GM23338 (cell line): ENCODE data around the gene BNIP3. TPM values are rescaled to one million over a fixed set of nuclear protein-coding genes. Genes with fewer than 3 reads are reported as not detected.

Source experiments
- ATAC-seq: fragments of 200-7000 bp; cut with Tn5 transposase; 3 replicates; pipeline ENCODE4 v1.9.1; 2020
- DNase-seq: peaks from one replicate; pipeline ENCODE4 v3.0.0-alpha.2; 2015; ENCODE audit warnings: low spot score
- H2AFZ ChIP-seq: fragments of 200-600 bp; sonication (generic); 2 replicates; pipeline ENCODE4 v1.8.0; 2016; ENCODE audit warnings: antibody characterized with exemption, mild to moderate bottlenecking, moderate library complexity
- H3F3A ChIP-seq: fragments of 200-600 bp; sonication (generic); replicated peaks from 2 replicates; pipeline ENCODE4 v1.8.0; 2017; ENCODE audit warnings: antibody characterized with exemption, mixed run types, low read depth
- H3K27ac ChIP-seq: fragments of 200-600 bp; sonication (generic); 2 replicates; pipeline ENCODE4 v1.6.1; 2016; ENCODE audit warnings: low read depth
- H3K27me3 ChIP-seq: fragments of 200-600 bp; sonication (generic); 2 replicates; pipeline ENCODE4 v1.8.0; 2016; ENCODE audit warnings: mild to moderate bottlenecking, mixed run types, moderate library complexity; ENCODE audit not compliant: insufficient read depth
- H3K36me3 ChIP-seq: fragments of 200-600 bp; sonication (generic); 2 replicates; pipeline ENCODE4 v1.8.0; 2016; ENCODE audit warnings: mild to moderate bottlenecking; ENCODE audit not compliant: insufficient read depth
- H3K4me1 ChIP-seq: fragments of 200-600 bp; sonication (generic); 2 replicates; pipeline ENCODE4 v1.8.0; 2016; ENCODE audit warnings: mild to moderate bottlenecking, moderate library complexity; ENCODE audit not compliant: insufficient read depth
- H3K4me2 ChIP-seq: fragments of 200-600 bp; sonication (generic); 2 replicates; pipeline ENCODE4 v1.7.1; 2017; ENCODE audit warnings: mixed run types
- H3K4me3 ChIP-seq: fragments of 200-600 bp; sonication (generic); 2 replicates; pipeline ENCODE4 v1.6.1; 2016; ENCODE audit warnings: mixed run types
- H3K79me2 ChIP-seq: fragments of 200-600 bp; sonication (generic); replicated peaks from 2 replicates; pipeline ENCODE4 v1.8.0; 2017; ENCODE audit warnings: mild to moderate bottlenecking; ENCODE audit not compliant: insufficient read depth
- H3K9me2 ChIP-seq: fragments of 200-600 bp; sonication (generic); 2 replicates; pipeline ENCODE4 v1.8.0; 2017; ENCODE audit not compliant: insufficient read depth
- H4K20me1 ChIP-seq: fragments of 200-600 bp; sonication (generic); replicated peaks from 2 replicates; pipeline ENCODE4 v1.8.0; 2017; ENCODE audit warnings: mild to moderate bottlenecking; ENCODE audit not compliant: insufficient read depth
- H3K27ac Mint-ChIP-seq: 2 replicates; pipeline ENCODE4 v1.8.0; 2020; ENCODE audit warnings: inconsistent platforms, mild to moderate bottlenecking, moderate library complexity, mixed read lengths
- H3K27me3 Mint-ChIP-seq: 3 replicates; pipeline ENCODE4 v1.8.0; 2022; ENCODE audit warnings: low read depth, mild to moderate bottlenecking, moderate library complexity, mixed read lengths, inconsistent platforms; ENCODE audit not compliant: insufficient read depth, poor library complexity
- H3K36me3 Mint-ChIP-seq: 3 replicates; pipeline ENCODE4 v1.8.0; 2021; ENCODE audit warnings: low read depth, mild to moderate bottlenecking, inconsistent platforms, moderate library complexity, mixed read lengths
- H3K4me1 Mint-ChIP-seq: 3 replicates; pipeline ENCODE4 v1.8.0; 2020; ENCODE audit warnings: mild to moderate bottlenecking, inconsistent platforms, mixed read lengths
- H3K4me3 Mint-ChIP-seq: 3 replicates; pipeline ENCODE4 v1.8.0; 2021; ENCODE audit warnings: moderate library complexity, mild to moderate bottlenecking, inconsistent platforms, mixed read lengths
- H3K9me3 Mint-ChIP-seq: 3 replicates; pipeline ENCODE4 v1.8.0; 2020; ENCODE audit warnings: moderate library complexity, mild to moderate bottlenecking, inconsistent platforms, mixed read lengths
- CREB1 ChIP-seq: fragments of 250-450 bp; sonication (Bioruptor Pico); IDR thresholded peaks from 2 replicates; pipeline ENCODE4 v1.5.0; 2020; ENCODE audit warnings: low read depth, mild to moderate bottlenecking, moderate library complexity
- EZH2 ChIP-seq: fragments of 200-600 bp; sonication (generic); IDR thresholded peaks from one replicate; pipeline ENCODE4 v1.8.0; 2017; ENCODE audit warnings: antibody characterized with exemption, mild to moderate bottlenecking, low read depth; ENCODE audit not compliant: unreplicated experiment
- NANOG ChIP-seq: IDR thresholded peaks from 2 replicates; pipeline ENCODE4 v1.6.1; 2016; ENCODE audit warnings: antibody characterized with exemption, borderline replicate concordance
- POLR2AphosphoS5 ChIP-seq: IDR thresholded peaks from 2 replicates; pipeline ENCODE4 v1.6.1; 2016; ENCODE audit warnings: antibody characterized with exemption, low read depth
- STAT1 ChIP-seq: IDR thresholded peaks from one replicate; pipeline ENCODE4 v1.6.1; 2016; ENCODE audit warnings: antibody characterized with exemption; ENCODE audit not compliant: unreplicated experiment
- ZNF114 ChIP-seq: fragments of 250-450 bp; sonication (Bioruptor Pico); IDR thresholded peaks from 2 replicates; pipeline ENCODE4 v1.5.0; 2020; ENCODE audit warnings: mild to moderate bottlenecking, moderate library complexity
- ZNF331 ChIP-seq: fragments of 250-450 bp; sonication (Bioruptor Pico); IDR thresholded peaks from 2 replicates; pipeline ENCODE4 v1.5.0; 2020; ENCODE audit warnings: low read depth, mild to moderate bottlenecking, moderate library complexity
- polyA plus RNA-seq: library from polyadenylated mRNA; unstranded; fragments of >200 nt; fragmentation: Nextera tagmentation; extraction: Ambion mirVana; gene quantifications from 2 replicates; pipeline ENCODE4 v1.2.1, GENCODE V29; 2016
- total RNA-seq: library from RNA; depleted of rRNA; stranded (reverse); fragments of >200 nt; shearing (Covaris generic); gene quantifications from 2 replicates; pipeline ENCODE4 v1.2.3, GENCODE V29; 2014
- TF ChIP-seq, protein P1 (sequence below), 2 experiments: fragments of 200-600 bp in 1 of 2; sonication (generic) in 1 of 2; conservative IDR thresholded peaks; 2 replicates each; pipeline versions ENCODE4 v1.5.1 to v1.6.1; 2016 to 2017; ENCODE audit warnings: antibody characterized with exemption in 2 of 2, low read depth in 2 of 2, mild to moderate bottlenecking in 2 of 2, moderate library complexity in 1 of 2
- TF ChIP-seq, protein P2 (sequence below): IDR thresholded peaks from one replicate; pipeline ENCODE4 v1.6.1; 2018; ENCODE audit warnings: antibody characterized with exemption; ENCODE audit not compliant: unreplicated experiment
- TF ChIP-seq, protein P3 (sequence below): fragments of 250-450 bp; sonication (Bioruptor Pico); IDR thresholded peaks from 2 replicates; pipeline ENCODE4 v1.5.0; 2020; ENCODE audit warnings: mild to moderate bottlenecking, moderate library complexity
- TF ChIP-seq, protein P4 (sequence below): IDR thresholded peaks from 2 replicates; pipeline ENCODE4 v1.6.1; 2016; ENCODE audit warnings: antibody characterized with exemption

The BNIP3 gene
- total and polyA plus RNA-seq, 2 experiments from 2014 or later = 46.3 to 75.0 TPM

DNA sequence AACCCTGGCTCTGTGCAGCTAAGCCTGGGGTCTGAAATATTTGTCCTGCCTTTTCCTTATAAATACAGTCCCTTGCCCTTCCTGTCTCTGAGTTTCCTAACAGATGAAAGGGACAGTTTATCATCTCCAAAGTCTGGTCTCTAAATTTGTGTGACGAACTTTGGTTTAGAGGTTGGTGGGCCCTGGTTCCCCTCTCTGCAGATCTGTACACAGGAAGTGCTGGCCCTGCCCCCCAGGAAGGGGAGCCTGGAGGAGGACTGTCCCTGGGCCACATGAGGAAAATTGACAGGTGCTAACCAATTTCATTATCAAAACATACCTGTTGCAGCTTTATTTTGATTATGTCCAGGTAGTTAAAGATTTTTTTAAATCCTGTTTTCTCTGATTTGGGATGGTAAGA, 46.5 kb downstream of the BNIP3 start (continued):
- TF ChIP-seq, protein P1, sequence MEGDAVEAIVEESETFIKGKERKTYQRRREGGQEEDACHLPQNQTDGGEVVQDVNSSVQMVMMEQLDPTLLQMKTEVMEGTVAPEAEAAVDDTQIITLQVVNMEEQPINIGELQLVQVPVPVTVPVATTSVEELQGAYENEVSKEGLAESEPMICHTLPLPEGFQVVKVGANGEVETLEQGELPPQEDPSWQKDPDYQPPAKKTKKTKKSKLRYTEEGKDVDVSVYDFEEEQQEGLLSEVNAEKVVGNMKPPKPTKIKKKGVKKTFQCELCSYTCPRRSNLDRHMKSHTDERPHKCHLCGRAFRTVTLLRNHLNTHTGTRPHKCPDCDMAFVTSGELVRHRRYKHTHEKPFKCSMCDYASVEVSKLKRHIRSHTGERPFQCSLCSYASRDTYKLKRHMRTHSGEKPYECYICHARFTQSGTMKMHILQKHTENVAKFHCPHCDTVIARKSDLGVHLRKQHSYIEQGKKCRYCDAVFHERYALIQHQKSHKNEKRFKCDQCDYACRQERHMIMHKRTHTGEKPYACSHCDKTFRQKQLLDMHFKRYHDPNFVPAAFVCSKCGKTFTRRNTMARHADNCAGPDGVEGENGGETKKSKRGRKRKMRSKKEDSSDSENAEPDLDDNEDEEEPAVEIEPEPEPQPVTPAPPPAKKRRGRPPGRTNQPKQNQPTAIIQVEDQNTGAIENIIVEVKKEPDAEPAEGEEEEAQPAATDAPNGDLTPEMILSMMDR (conservative IDR thresholded peaks at IDR 0.05; ENCODE audit: low read depth in 2 of 2) = no peak
- TF ChIP-seq NANOG (no peak), ZNF331 (no peak)
- TF ChIP-seq, protein P2, sequence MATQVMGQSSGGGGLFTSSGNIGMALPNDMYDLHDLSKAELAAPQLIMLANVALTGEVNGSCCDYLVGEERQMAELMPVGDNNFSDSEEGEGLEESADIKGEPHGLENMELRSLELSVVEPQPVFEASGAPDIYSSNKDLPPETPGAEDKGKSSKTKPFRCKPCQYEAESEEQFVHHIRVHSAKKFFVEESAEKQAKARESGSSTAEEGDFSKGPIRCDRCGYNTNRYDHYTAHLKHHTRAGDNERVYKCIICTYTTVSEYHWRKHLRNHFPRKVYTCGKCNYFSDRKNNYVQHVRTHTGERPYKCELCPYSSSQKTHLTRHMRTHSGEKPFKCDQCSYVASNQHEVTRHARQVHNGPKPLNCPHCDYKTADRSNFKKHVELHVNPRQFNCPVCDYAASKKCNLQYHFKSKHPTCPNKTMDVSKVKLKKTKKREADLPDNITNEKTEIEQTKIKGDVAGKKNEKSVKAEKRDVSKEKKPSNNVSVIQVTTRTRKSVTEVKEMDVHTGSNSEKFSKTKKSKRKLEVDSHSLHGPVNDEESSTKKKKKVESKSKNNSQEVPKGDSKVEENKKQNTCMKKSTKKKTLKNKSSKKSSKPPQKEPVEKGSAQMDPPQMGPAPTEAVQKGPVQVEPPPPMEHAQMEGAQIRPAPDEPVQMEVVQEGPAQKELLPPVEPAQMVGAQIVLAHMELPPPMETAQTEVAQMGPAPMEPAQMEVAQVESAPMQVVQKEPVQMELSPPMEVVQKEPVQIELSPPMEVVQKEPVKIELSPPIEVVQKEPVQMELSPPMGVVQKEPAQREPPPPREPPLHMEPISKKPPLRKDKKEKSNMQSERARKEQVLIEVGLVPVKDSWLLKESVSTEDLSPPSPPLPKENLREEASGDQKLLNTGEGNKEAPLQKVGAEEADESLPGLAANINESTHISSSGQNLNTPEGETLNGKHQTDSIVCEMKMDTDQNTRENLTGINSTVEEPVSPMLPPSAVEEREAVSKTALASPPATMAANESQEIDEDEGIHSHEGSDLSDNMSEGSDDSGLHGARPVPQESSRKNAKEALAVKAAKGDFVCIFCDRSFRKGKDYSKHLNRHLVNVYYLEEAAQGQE = no peak

DNA sequence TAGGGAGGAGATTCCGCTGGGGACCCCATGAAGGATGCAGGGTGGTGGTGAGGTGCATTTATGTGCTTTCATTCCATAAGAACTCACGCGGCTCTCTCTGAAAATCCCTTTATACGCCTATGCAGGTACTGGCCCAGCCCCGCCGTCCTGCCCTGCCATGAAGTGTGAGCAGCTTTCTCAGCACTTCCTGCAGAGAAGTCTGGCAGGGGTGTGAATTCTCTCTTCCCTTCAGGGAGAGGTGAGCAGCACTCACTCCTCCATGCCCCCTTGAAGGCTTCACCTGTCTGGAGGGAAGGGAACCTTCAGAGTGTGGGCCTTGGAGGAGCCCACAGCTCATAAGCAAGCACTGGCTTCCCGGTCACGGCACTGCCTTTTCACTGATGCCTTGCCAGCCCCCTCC, 47.0 kb downstream of the BNIP3 start:
- H3K4me3 Mint-ChIP-seq = no peak overlapping the region
- Histone ChIP-seq H2AFZ (no peak overlapping the region), H3K36me3 (peaks cover 6% of the 10 kb centered on the region; the same call in 1 of the 2 replicates), H3K9me2 (no peaks in the 10 kb centered on the region), H3F3A (0 out of 2 replicates have a peak, but pooled peaks cover 4% of the 10 kb centered on the region), H4K20me1 (peaks cover 64% of the 10 kb centered on the region), H3K79me2 (peaks cover 80% of the 10 kb centered on the region), H3K4me2 (no peak overlapping the region), H3K27ac (no peak overlapping the region), H3K4me1 (peaks cover 19% of the 10 kb centered on the region), H3K4me3 (no peak overlapping the region), H3K27me3 (no peaks in the 10 kb centered on the region)
- ATAC-seq = no peak; the same call in 2 of the 3 replicates
- peaks cover 7% of the 10 kb centered on the region for H3K27me3 Mint-ChIP-seq
- peaks cover 27% of the 10 kb centered on the region for H3K4me1 Mint-ChIP-seq
- peaks cover 35% of the 10 kb centered on the region for H3K36me3 Mint-ChIP-seq
- H3K9me3 Mint-ChIP-seq = no peaks in the 10 kb centered on the region; the same call in 1 of the 3 replicates
- no peak overlapping the region for H3K27ac Mint-ChIP-seq
- DNase-seq = no peak
- TF ChIP-seq CREB1 (CRISPR knock-in tag) (no peak), EZH2 (no peak), ZNF331 (no peak), STAT1 (no peak), POLR2AphosphoS5 (no peak), ZNF114 (no peak), NANOG (no peak)
- TF ChIP-seq, protein P3, sequence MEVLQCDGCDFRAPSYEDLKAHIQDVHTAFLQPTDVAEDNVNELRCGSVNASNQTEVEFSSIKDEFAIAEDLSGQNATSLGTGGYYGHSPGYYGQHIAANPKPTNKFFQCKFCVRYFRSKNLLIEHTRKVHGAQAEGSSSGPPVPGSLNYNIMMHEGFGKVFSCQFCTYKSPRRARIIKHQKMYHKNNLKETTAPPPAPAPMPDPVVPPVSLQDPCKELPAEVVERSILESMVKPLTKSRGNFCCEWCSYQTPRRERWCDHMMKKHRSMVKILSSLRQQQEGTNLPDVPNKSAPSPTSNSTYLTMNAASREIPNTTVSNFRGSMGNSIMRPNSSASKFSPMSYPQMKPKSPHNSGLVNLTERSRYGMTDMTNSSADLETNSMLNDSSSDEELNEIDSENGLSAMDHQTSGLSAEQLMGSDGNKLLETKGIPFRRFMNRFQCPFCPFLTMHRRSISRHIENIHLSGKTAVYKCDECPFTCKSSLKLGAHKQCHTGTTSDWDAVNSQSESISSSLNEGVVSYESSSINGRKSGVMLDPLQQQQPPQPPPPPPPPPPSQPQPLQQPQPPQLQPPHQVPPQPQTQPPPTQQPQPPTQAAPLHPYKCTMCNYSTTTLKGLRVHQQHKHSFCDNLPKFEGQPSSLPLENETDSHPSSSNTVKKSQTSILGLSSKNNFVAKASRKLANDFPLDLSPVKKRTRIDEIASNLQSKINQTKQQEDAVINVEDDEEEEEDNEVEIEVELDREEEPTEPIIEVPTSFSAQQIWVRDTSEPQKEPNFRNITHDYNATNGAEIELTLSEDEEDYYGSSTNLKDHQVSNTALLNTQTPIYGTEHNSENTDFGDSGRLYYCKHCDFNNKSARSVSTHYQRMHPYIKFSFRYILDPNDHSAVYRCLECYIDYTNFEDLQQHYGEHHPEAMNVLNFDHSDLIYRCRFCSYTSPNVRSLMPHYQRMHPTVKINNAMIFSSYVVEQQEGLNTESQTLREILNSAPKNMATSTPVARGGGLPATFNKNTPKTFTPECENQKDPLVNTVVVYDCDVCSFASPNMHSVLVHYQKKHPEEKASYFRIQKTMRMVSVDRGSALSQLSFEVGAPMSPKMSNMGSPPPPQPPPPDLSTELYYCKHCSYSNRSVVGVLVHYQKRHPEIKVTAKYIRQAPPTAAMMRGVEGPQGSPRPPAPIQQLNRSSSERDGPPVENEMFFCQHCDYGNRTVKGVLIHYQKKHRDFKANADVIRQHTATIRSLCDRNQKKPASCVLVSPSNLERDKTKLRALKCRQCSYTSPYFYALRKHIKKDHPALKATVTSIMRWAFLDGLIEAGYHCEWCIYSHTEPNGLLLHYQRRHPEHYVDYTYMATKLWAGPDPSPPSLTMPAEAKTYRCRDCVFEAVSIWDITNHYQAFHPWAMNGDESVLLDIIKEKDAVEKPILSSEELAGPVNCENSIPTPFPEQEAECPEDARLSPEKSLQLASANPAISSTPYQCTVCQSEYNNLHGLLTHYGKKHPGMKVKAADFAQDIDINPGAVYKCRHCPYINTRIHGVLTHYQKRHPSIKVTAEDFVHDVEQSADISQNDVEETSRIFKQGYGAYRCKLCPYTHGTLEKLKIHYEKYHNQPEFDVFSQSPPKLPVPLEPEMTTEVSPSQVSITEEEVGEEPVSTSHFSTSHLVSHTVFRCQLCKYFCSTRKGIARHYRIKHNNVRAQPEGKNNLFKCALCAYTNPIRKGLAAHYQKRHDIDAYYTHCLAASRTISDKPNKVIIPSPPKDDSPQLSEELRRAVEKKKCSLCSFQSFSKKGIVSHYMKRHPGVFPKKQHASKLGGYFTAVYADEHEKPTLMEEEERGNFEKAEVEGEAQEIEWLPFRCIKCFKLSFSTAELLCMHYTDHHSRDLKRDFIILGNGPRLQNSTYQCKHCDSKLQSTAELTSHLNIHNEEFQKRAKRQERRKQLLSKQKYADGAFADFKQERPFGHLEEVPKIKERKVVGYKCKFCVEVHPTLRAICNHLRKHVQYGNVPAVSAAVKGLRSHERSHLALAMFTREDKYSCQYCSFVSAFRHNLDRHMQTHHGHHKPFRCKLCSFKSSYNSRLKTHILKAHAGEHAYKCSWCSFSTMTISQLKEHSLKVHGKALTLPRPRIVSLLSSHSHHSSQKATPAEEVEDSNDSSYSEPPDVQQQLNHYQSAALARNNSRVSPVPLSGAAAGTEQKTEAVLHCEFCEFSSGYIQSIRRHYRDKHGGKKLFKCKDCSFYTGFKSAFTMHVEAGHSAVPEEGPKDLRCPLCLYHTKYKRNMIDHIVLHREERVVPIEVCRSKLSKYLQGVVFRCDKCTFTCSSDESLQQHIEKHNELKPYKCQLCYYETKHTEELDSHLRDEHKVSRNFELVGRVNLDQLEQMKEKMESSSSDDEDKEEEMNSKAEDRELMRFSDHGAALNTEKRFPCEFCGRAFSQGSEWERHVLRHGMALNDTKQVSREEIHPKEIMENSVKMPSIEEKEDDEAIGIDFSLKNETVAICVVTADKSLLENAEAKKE (CRISPR knock-in tag) = no peak
- TF ChIP-seq, protein P4, sequence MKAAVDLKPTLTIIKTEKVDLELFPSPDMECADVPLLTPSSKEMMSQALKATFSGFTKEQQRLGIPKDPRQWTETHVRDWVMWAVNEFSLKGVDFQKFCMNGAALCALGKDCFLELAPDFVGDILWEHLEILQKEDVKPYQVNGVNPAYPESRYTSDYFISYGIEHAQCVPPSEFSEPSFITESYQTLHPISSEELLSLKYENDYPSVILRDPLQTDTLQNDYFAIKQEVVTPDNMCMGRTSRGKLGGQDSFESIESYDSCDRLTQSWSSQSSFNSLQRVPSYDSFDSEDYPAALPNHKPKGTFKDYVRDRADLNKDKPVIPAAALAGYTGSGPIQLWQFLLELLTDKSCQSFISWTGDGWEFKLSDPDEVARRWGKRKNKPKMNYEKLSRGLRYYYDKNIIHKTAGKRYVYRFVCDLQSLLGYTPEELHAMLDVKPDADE = no peak
